SK-N-SH (cell line): ENCODE data around the gene BICC1. TPM values are rescaled to one million over a fixed set of nuclear protein-coding genes. Genes with fewer than 3 reads are reported as not detected.
A peak's percentile ranks its signal among the peaks of the same experiment; 100 is the strongest.

ENCODE experiments used
- CTCF ChIA-PET: fragments of 300-600, 350-600 bp; formaldehyde crosslinking; extraction: SDS; loops from one replicate; lab custom pipeline; 2021; lab: Yijun Ruan, JAX
- POLR2A ChIA-PET: fragments of 350-600 bp; sonication (Branson Sonifier 250); formaldehyde crosslinking; extraction: SDS; loops from one replicate; lab custom pipeline; 2020; ENCODE audit warnings: antibody characterized with exemption, inconsistent platforms; lab: Yijun Ruan, JAX
- DNase-seq: peaks from one replicate; pipeline ENCODE4 v3.0.0; 2012
- H2AFZ ChIP-seq: fragments of 200-600 bp; sonication (generic); 2 replicates; pipeline ENCODE4 v1.8.1; 2016; ENCODE audit warnings: antibody characterized with exemption, mild to moderate bottlenecking, low read depth
- H3F3A ChIP-seq: fragments of 200-600 bp; sonication (generic); replicated peaks from 2 replicates; pipeline ENCODE3; 2016; ENCODE audit warnings: antibody characterized with exemption, mild to moderate bottlenecking; ENCODE audit not compliant: insufficient read depth
- H3K27ac ChIP-seq, 2 experiments: fragments of 200-500 bp in 1 of 2; fragments of 200-600 bp in 1 of 2; sonication (Bioruptor generic) in 1 of 2; sonication (generic), shearing (Covaris generic) in 1 of 2; 2 replicates each; pipeline versions ENCODE4 v1.5.1 to v1.6.1; 2014 to 2016; ENCODE audit warnings: low read depth in 2 of 2, inconsistent platforms in 1 of 2, low read length in 1 of 2, mild to moderate bottlenecking in 1 of 2, mixed read lengths in 1 of 2
- H3K27me3 ChIP-seq: fragments of 200-600 bp; sonication (generic), shearing (Covaris generic); 2 replicates; pipeline ENCODE4 v1.6.1; 2016; ENCODE audit warnings: mixed run types; ENCODE audit not compliant: insufficient read depth
- H3K36me3 ChIP-seq, 2 experiments: fragments of 200-500 bp in 1 of 2; fragments of 200-600 bp in 1 of 2; sonication (Bioruptor generic) in 1 of 2; sonication (generic) in 1 of 2; replicated peaks in 1 of 2; 2 replicates each; pipeline versions ENCODE3 to v1.5.1; 2014 to 2016; ENCODE audit warnings: low read length in 1 of 2, mild to moderate bottlenecking in 1 of 2; ENCODE audit not compliant: insufficient read depth in 2 of 2, control insufficient read depth in 1 of 2
- H3K4me1 ChIP-seq, 2 experiments: fragments of 200-500 bp in 1 of 2; fragments of 200-600 bp in 1 of 2; sonication (Bioruptor generic) in 1 of 2; sonication (generic), shearing (Covaris generic) in 1 of 2; 2 replicates each; pipeline versions ENCODE4 v1.5.1 to v1.6.1; 2014 to 2016; ENCODE audit warnings: low read depth in 1 of 2, low read length in 1 of 2, mixed run types in 1 of 2; ENCODE audit not compliant: insufficient read depth in 2 of 2, control insufficient read depth in 1 of 2
- H3K4me2 ChIP-seq: fragments of 200-600 bp; sonication (generic), shearing (Covaris generic); 2 replicates; pipeline ENCODE4 v1.6.1; 2017; ENCODE audit warnings: mixed run types
- H3K4me3 ChIP-seq, 2 experiments: fragments of 200-500 bp in 1 of 2; fragments of 200-600 bp in 1 of 2; sonication (Bioruptor generic) in 1 of 2; sonication (generic), shearing (Covaris generic) in 1 of 2; 2 replicates each; pipeline versions ENCODE4 v1.5.1 to v1.8.1; 2014 to 2016; ENCODE audit warnings: low read depth in 2 of 2, inconsistent platforms in 1 of 2, low read length in 1 of 2, mild to moderate bottlenecking in 1 of 2, mixed read lengths in 1 of 2, moderate library complexity in 1 of 2
- H3K79me2 ChIP-seq: fragments of 200-600 bp; sonication (generic); 2 replicates; pipeline ENCODE4 v1.8.1; 2017; ENCODE audit warnings: mild to moderate bottlenecking; ENCODE audit not compliant: insufficient read depth
- H3K9ac ChIP-seq: fragments of 200-600 bp; sonication (generic); 2 replicates; pipeline ENCODE4 v1.6.1; 2017; ENCODE audit warnings: mixed run types
- H3K9me2 ChIP-seq: fragments of 200-600 bp; sonication (generic); 2 replicates; pipeline ENCODE4 v1.6.1; 2017; ENCODE audit warnings: mixed run types
- H3K9me3 ChIP-seq: fragments of 200-600 bp; sonication (generic); 2 replicates; pipeline ENCODE4 v1.6.1; 2017; ENCODE audit warnings: mixed run types, mild to moderate bottlenecking, moderate library complexity
- H4K20me1 ChIP-seq: fragments of 200-600 bp; sonication (generic); 2 replicates; pipeline ENCODE4 v1.6.1; 2017; ENCODE audit warnings: mild to moderate bottlenecking, mixed run types; ENCODE audit not compliant: insufficient read depth
- ELF1 ChIP-seq: IDR thresholded peaks from 2 replicates; pipeline ENCODE4 v1.4.0; 2012
- EP300 ChIP-seq, 2 experiments: IDR thresholded peaks; 2 replicates each; pipeline versions ENCODE4 v1.4.0 to v1.6.1; 2012; ENCODE audit warnings: borderline replicate concordance in 1 of 2, low read depth in 1 of 2, low read length in 1 of 2
- FOSL2 ChIP-seq: IDR thresholded peaks from 2 replicates; pipeline ENCODE4 v1.4.0; 2012; ENCODE audit warnings: low read depth, mild to moderate bottlenecking, moderate library complexity, borderline replicate concordance
- GATA2 ChIP-seq: sonication (generic); formaldehyde crosslinking; IDR thresholded peaks from 2 replicates; pipeline ENCODE4 v1.5.0; 2020; ENCODE audit warnings: mild to moderate bottlenecking, missing genetic modification reagents
- IRF3 ChIP-seq: fragments of 150-350 bp; IDR thresholded peaks from 2 replicates; pipeline ENCODE4 v1.6.1; 2016; ENCODE audit warnings: mild to moderate bottlenecking, low read depth, low read length
- JUND ChIP-seq: IDR thresholded peaks from 2 replicates; pipeline ENCODE4 v1.4.0; 2012
- MAX ChIP-seq: IDR thresholded peaks from 2 replicates; pipeline ENCODE4 v1.4.0; 2012; ENCODE audit warnings: low read depth
- MEF2A ChIP-seq: IDR thresholded peaks from 2 replicates; pipeline ENCODE4 v1.4.0; 2012; ENCODE audit warnings: low read depth, borderline replicate concordance
- NFIC ChIP-seq: IDR thresholded peaks from 2 replicates; pipeline ENCODE4 v1.4.0; 2012; ENCODE audit warnings: borderline replicate concordance
- NRF1 ChIP-seq: IDR thresholded peaks from 2 replicates; pipeline ENCODE4 v1.6.1; 2012; ENCODE audit warnings: low read depth, mild to moderate bottlenecking, low read length
- PBX3 ChIP-seq: IDR thresholded peaks from 2 replicates; pipeline ENCODE4; 2012
- RAD21 ChIP-seq: IDR thresholded peaks from 2 replicates; pipeline ENCODE4 v1.6.1; 2012; ENCODE audit warnings: mild to moderate bottlenecking, low read length
- SMC3 ChIP-seq: IDR thresholded peaks from 2 replicates; pipeline ENCODE4 v1.6.1; 2012; ENCODE audit warnings: low read depth, low read length, improper control_type of control experiment
- TEAD4 ChIP-seq: IDR thresholded peaks from 2 replicates; pipeline ENCODE4 v1.4.0; 2012; ENCODE audit warnings: mild to moderate bottlenecking, borderline replicate concordance; ENCODE audit not compliant: insufficient read depth
- WGBS: methylation state at CpG from one replicate; pipeline ENCODE4 v1.1.6; 2017; ENCODE audit warnings: low lambda C conversion rate; 5-methylcytosine and 5-hydroxymethylcytosine counted together
- polyA plus RNA-seq, 3 experiments: library from polyadenylated mRNA; depleted of rRNA; stranded (reverse); fragments of >200 nt; gene quantifications; 2 replicates each; pipeline ENCODE4 v1.2.3, GENCODE V29; 2012

The BICC1 gene
- polyA plus RNA-seq, 1 of the 3 experiments (the other 2 are of a cell fraction): 1.5 TPM

- Histone ChIP-seq H3K27me3 (no peaks in the 10 kb centered on the region), H3K4me1 (peaks cover 3 to 12% of the 10 kb centered on the region in 2 experiments; a peak in 3 of 4 replicates), H3K9ac (no peak overlapping the region), H3K4me2 (no peak overlapping the region), H3K9me3 (no peaks in the 10 kb centered on the region), H3K79me2 (no peaks in the 10 kb centered on the region), H2AFZ (no peak overlapping the region), H3F3A (no peaks in the 10 kb centered on the region), H3K27ac (no peak overlapping the region), H3K9me2 (no peaks in the 10 kb centered on the region), H4K20me1 (no peaks in the 10 kb centered on the region), H3K36me3 (peaks cover 12 to 15% of the 10 kb centered on the region in 2 experiments), H3K4me3 (no peak overlapping the region)
- ChIA-PET CTCF (no interaction called here), POLR2A (no interaction called here)
- WGBS: 61% methylated on average over 6 of the region's 6 CpGs
- no peak for TF ChIP-seq SMC3
- no peak for DNase-seq
These were observed 314.0 kb downstream of the BICC1 start for GRCh38 chr10:58826694-58827093.

- Histone ChIP-seq H3K27ac (no peak overlapping the region), H3K9ac (no peak overlapping the region), H3K9me3 (no peaks in the 10 kb centered on the region), H2AFZ (no peak overlapping the region), H3K27me3 (no peaks in the 10 kb centered on the region), H3K4me3 (no peak overlapping the region), H4K20me1 (no peaks in the 10 kb centered on the region)
- CTCF ChIA-PET: no interaction called here
- peak; percentile 43; the same call in 1 of the 2 replicates for TF ChIP-seq NFIC
- no peak for TF ChIP-seq SMC3
- TF ChIP-seq, all 33 proteins: peak for 1
- POLR2A ChIA-PET: no interaction called here
- Histone ChIP-seq H3K9me2 (no peaks in the 10 kb centered on the region), H3K36me3 (peaks cover 10 to 15% of the 10 kb centered on the region in 2 experiments), H3K79me2 (no peaks in the 10 kb centered on the region), H3K4me2 (no peak overlapping the region), H3F3A (no peaks in the 10 kb centered on the region), H3K4me1 (peaks cover 0 to 12% of the 10 kb centered on the region in 2 experiments; a peak in 2 of 4 replicates)
- DNase-seq: no peak
- WGBS: 83% methylated on average over 3 of the region's 3 CpGs
These were observed 314.7 kb downstream of the BICC1 start for GRCh38 chr10:58827381-58827780.

GRCh38 chr10:58829839-58830238, 317.2 kb downstream of the BICC1 start:
- no peak overlapping the region for H2AFZ ChIP-seq
- H3K79me2 ChIP-seq: no peaks in the 10 kb centered on the region
- CTCF ChIA-PET: interaction anchor here (0.6 kb wide), 1 partner anchor 48 kb away, joined by 3 read pairs; no protein-coding TSS in a partner anchor
- peaks cover 0 to 12% of the 10 kb centered on the region in 2 experiments; a peak in 2 of 4 replicates for H3K4me1 ChIP-seq
- peak; percentile 16 for DNase-seq
- no peak overlapping the region for H3K4me2 ChIP-seq
- H3K36me3 ChIP-seq: peaks cover 0 to 4% of the 10 kb centered on the region in 2 experiments
- no peaks in the 10 kb centered on the region for H3K9me3 ChIP-seq
- no peaks in the 10 kb centered on the region for H3K9me2 ChIP-seq
- POLR2A ChIA-PET: no interaction called here
- H4K20me1 ChIP-seq: no peaks in the 10 kb centered on the region
- WGBS: 85% methylated on average over 5 of the region's 5 CpGs
- no peak overlapping the region for H3K4me3 ChIP-seq
- H3F3A ChIP-seq: no peaks in the 10 kb centered on the region
- TF ChIP-seq EP300 (IDR thresholded peaks at IDR 0.05; ENCODE audit: borderline replicate concordance in 1 of 2, low read depth in 1 of 2, low read length in 1 of 2) (peak in 1 of 2 experiments; percentile 81; a peak in 2 of 4 replicates), NFIC (no peak), GATA2 (CRISPR knock-in tag) (peak; percentile 87)
- no peaks in the 10 kb centered on the region for H3K27me3 ChIP-seq
- H3K9ac ChIP-seq: no peak overlapping the region
- H3K27ac ChIP-seq: no peak overlapping the region

- Histone ChIP-seq H3K27ac (peak overlapping the region in 1 of 2 experiments; percentile 34; a peak in 2 of 4 replicates), H3K9ac (no peak overlapping the region), H3K36me3 (peaks cover 0 to 4% of the 10 kb centered on the region in 2 experiments), H3K4me3 (no peak overlapping the region), H3F3A (no peaks in the 10 kb centered on the region), H2AFZ (no peak overlapping the region), H4K20me1 (no peaks in the 10 kb centered on the region), H3K9me2 (no peaks in the 10 kb centered on the region), H3K9me3 (no peaks in the 10 kb centered on the region), H3K27me3 (no peaks in the 10 kb centered on the region), H3K4me1 (peaks cover 0 to 12% of the 10 kb centered on the region in 2 experiments; a peak in 2 of 4 replicates), H3K4me2 (no peak overlapping the region), H3K79me2 (no peaks in the 10 kb centered on the region)
- POLR2A ChIA-PET: no interaction called here
- CTCF ChIA-PET: interaction anchor here (0.7 to 0.9 kb wide), 2 partner anchors 34 to 121 kb away, joined by 3 read pairs; no protein-coding TSS in a partner anchor
- DNase-seq: peak; percentile 35
- no peak for TF ChIP-seq SMC3
- TF ChIP-seq NRF1: no peak
- TF ChIP-seq FOSL2: no peak
- TF ChIP-seq EP300 (IDR thresholded peaks at IDR 0.05; ENCODE audit: borderline replicate concordance in 1 of 2, low read depth in 1 of 2, low read length in 1 of 2): peak in 1 of 2 experiments; percentile 90; a peak in 2 of 4 replicates
- no peak for TF ChIP-seq ELF1
- no peak for TF ChIP-seq IRF3
- no peak for TF ChIP-seq TEAD4
- no peak for TF ChIP-seq MAX
- TF ChIP-seq RAD21: no peak
- no peak for TF ChIP-seq JUND
- no peak for TF ChIP-seq MEF2A
- TF ChIP-seq PBX3: no peak
These were observed 318.0 kb downstream of the BICC1 start for GRCh38 chr10:58830697-58831096.
